ACHN (cell line): ENCODE measurements around the gene KANK2.
"Not testable (repeated sequence)": the region's sequence is repeated elsewhere in the genome, so short reads cannot be mapped to it uniquely, and the experiment has no call there.

Experiments used
- DNase-seq: peaks from one replicate; pipeline ENCODE4 v3.0.0-alpha.2; 2015
- in situ Hi-C: cut with HindIII; loops from 2 replicates; pipeline ENCODE4 v1.10.0; 2017; ENCODE audit warnings: low sequenced_read_pairs, low pct_ligation_motif_present, low pct_unique_long_range_greater_than_20kb

KANK2 gene

GRCh38 chr19:11125994-11126685 is 71.2 kb downstream of the KANK2 start:
- in situ Hi-C loops, result no loop called here
- DNase-seq, result peak; percentile 69

GRCh38 chr19:11124157-11124556 is 73.2 kb downstream of the KANK2 start:
- in situ Hi-C loops, DNase-seq: not testable (repeated sequence)

GRCh38 chr19:11123114-11123513 is 74.2 kb downstream of the KANK2 start:
- in situ Hi-C loops, result no loop called here
- no peak for DNase-seq

- DNase-seq, in situ Hi-C loops: not testable (repeated sequence)
Observed at GRCh38 chr19:11121963-11122362, 75.4 kb downstream of the KANK2 start.

GRCh38 chr19:11116507-11116906 is 80.8 kb downstream of the KANK2 start:
- in situ Hi-C loops, result no loop called here

GRCh38 chr19:11115895-11116446 is 81.4 kb downstream of the KANK2 start:
- in situ Hi-C loops, result no loop called here
- DNase-seq, result no peak

More at GRCh38 chr19:11116507-11116906, 80.8 kb downstream of the KANK2 start:
- no peak for DNase-seq

- in situ Hi-C loops, result no loop called here
Observed at GRCh38 chr19:11115042-11115441, 82.3 kb downstream of the KANK2 start.

More at GRCh38 chr19:11115042-11115441, 82.3 kb downstream of the KANK2 start:
- no peak for DNase-seq
